Measurements from ENCODE around the gene OAS2. TPM values are rescaled to one million over a fixed set of nuclear protein-coding genes. Genes with fewer than 3 reads are reported as not detected.

Gene OAS2
- total and polyA plus RNA-seq, 10 of the 15 experiments (the other 5 are each of a cell fraction or from before 2014, with no cell fraction given) = 32.4 to 290 (median 90.2) TPM

DNA sequence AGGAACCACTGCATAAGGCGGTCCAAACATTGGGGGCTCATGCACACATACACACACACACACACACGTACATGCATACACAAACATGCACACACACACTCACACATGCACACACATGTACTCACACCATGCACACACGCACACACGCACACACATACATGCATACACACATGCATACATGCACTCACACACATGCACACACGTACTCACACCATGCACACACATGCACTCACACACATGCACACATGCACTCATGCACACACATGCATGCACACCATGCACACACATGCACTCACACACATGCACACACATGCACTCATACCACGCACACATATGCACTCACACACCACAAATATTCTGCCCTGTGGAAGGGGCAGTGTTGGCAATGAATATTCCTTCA lies 22.1 kb downstream of the OAS2 start:
- Histone ChIP-seq H3K27me3 (replicated peaks in 1 of 2; ENCODE audit: control insufficient read depth in 2 of 2, insufficient read depth in 2 of 2, low read length in 1 of 2) (no peaks in the 10 kb centered on the region), H3K9ac (ENCODE audit: control insufficient read depth, insufficient read depth, low read length) (no peak overlapping the region), H3K27ac (ENCODE audit: control insufficient read depth, insufficient read depth) (no peak overlapping the region), H3K4me3 (no peak overlapping the region), H3K4me2 (ENCODE audit: control insufficient read depth, insufficient read depth) (no peak overlapping the region), H4K20me1 (ENCODE audit: control insufficient read depth, insufficient read depth) (0 out of 2 replicates have a peak, but pooled peaks cover 4% of the 10 kb centered on the region), H3K79me2 (ENCODE audit: control insufficient read depth, insufficient read depth, low read length) (no peaks in the 10 kb centered on the region), H3K36me3 (ENCODE audit: control insufficient read depth in 2 of 2, insufficient read depth in 2 of 2, low read length in 1 of 2) (peaks cover 25 to 73% of the 10 kb centered on the region in 2 experiments), H3K9me3 (replicated peaks; ENCODE audit: control insufficient read depth, insufficient read depth, low read length) (peaks cover 14% of the 10 kb centered on the region; the same call in 2 of the 3 replicates), H2AFZ (ENCODE audit: control insufficient read depth, low read depth, low read length) (no peak overlapping the region), H3K4me1 (ENCODE audit: control insufficient read depth, insufficient read depth, low read length) (peaks cover 6% of the 10 kb centered on the region)
- DNase-seq (ENCODE audit: low read depth, low spot score) (no peak), ATAC-seq (no peak), FAIRE-seq (no peak)
- BruUV-seq (replicated peaks) = no TSS peak
- in situ Hi-C loops (cut with MboI) (no loop called here), intact Hi-C loops (cut with micrococcal nuclease; ENCODE audit: unreplicated experiment) (no loop called here)
- WGBS (ENCODE audit: insufficient coverage, insufficient replicate concordance, low lambda C conversion rate, missing lambda C conversion rate) = 97% methylated on average over 6 of the region's 6 CpGs
- ChIA-PET RAD21 (ENCODE audit: unreplicated experiment) (no interaction called here), POLR2A (no interaction called here), CTCF (interaction anchor here (1.0 to 1.7 kb wide), 2 partner anchors 7 to 24 kb away, joined by 4 to 10 read pairs; no protein-coding TSS in a partner anchor), SMC1A (ENCODE audit: uncharacterized antibody, unreplicated experiment) (interaction anchor here (0.9 to 1.3 kb wide), 2 partner anchors 16 to 22 kb away, joined by 3 read pairs; partner anchors contain the start of gene OAS2)
- TF ChIP-seq, protein P1, sequence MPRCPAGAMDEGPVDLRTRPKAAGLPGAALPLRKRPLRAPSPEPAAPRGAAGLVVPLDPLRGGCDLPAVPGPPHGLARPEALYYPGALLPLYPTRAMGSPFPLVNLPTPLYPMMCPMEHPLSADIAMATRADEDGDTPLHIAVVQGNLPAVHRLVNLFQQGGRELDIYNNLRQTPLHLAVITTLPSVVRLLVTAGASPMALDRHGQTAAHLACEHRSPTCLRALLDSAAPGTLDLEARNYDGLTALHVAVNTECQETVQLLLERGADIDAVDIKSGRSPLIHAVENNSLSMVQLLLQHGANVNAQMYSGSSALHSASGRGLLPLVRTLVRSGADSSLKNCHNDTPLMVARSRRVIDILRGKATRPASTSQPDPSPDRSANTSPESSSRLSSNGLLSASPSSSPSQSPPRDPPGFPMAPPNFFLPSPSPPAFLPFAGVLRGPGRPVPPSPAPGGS (IDR thresholded peaks at IDR 0.05; ENCODE audit: borderline replicate concordance, insufficient read depth, low read depth, low read length, poor library complexity, severe bottlenecking) = peak; percentile 67
- TF ChIP-seq, protein P2, sequence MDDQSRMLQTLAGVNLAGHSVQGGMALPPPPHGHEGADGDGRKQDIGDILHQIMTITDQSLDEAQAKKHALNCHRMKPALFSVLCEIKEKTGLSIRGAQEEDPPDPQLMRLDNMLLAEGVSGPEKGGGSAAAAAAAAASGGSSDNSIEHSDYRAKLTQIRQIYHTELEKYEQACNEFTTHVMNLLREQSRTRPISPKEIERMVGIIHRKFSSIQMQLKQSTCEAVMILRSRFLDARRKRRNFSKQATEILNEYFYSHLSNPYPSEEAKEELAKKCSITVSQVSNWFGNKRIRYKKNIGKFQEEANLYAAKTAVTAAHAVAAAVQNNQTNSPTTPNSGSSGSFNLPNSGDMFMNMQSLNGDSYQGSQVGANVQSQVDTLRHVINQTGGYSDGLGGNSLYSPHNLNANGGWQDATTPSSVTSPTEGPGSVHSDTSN (IDR thresholded peaks at IDR 0.05; ENCODE audit: insufficient replicate concordance, low read depth, low read length) = peak; percentile 13
- TF ChIP-seq HDGF (IDR thresholded peaks at IDR 0.05) (peak; percentile 59; the same call in 1 of the 2 replicates), NR2C2 (IDR thresholded peaks at IDR 0.05; ENCODE audit: borderline replicate concordance, control insufficient read depth, insufficient read length, low read depth) (peak; percentile 67), IKZF1 (conservative IDR thresholded peaks at IDR 0.05) (no peak), PAX5 (IDR thresholded peaks at IDR 0.05; ENCODE audit: borderline replicate concordance, low read depth, low read length) (no peak), SUZ12 (IDR thresholded peaks at IDR 0.05; ENCODE audit: unreplicated experiment) (no peak), TCF3 (IDR thresholded peaks at IDR 0.05; ENCODE audit: borderline replicate concordance, insufficient read depth, low read depth, low read length) (0 out of 2 replicates have a peak, but pooled peaks have one; percentile 19), NFXL1 (IDR thresholded peaks at IDR 0.05; ENCODE audit: borderline replicate concordance) (no peak), GATAD2B (conservative IDR thresholded peaks at IDR 0.05; ENCODE audit: low read depth) (no peak), NRF1 (conservative IDR thresholded peaks at IDR 0.05; ENCODE audit: low read depth, low read length) (no peak)
- TF ChIP-seq, protein P3, sequence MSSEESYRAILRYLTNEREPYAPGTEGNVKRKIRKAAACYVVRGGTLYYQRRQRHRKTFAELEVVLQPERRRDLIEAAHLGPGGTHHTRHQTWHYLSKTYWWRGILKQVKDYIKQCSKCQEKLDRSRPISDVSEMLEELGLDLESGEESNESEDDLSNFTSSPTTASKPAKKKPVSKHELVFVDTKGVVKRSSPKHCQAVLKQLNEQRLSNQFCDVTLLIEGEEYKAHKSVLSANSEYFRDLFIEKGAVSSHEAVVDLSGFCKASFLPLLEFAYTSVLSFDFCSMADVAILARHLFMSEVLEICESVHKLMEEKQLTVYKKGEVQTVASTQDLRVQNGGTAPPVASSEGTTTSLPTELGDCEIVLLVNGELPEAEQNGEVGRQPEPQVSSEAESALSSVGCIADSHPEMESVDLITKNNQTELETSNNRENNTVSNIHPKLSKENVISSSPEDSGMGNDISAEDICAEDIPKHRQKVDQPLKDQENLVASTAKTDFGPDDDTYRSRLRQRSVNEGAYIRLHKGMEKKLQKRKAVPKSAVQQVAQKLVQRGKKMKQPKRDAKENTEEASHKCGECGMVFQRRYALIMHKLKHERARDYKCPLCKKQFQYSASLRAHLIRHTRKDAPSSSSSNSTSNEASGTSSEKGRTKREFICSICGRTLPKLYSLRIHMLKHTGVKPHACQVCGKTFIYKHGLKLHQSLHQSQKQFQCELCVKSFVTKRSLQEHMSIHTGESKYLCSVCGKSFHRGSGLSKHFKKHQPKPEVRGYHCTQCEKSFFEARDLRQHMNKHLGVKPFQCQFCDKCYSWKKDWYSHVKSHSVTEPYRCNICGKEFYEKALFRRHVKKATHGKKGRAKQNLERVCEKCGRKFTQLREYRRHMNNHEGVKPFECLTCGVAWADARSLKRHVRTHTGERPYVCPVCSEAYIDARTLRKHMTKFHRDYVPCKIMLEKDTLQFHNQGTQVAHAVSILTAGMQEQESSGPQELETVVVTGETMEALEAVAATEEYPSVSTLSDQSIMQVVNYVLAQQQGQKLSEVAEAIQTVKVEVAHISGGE (CRISPR knock-in tag; IDR thresholded peaks at IDR 0.05) = no peak
- TF ChIP-seq, protein P4, sequence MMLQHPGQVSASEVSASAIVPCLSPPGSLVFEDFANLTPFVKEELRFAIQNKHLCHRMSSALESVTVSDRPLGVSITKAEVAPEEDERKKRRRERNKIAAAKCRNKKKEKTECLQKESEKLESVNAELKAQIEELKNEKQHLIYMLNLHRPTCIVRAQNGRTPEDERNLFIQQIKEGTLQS (IDR thresholded peaks at IDR 0.05; ENCODE audit: borderline replicate concordance, extremely low read depth, low read depth, low read length) = no peak
- TF ChIP-seq, protein P5, sequence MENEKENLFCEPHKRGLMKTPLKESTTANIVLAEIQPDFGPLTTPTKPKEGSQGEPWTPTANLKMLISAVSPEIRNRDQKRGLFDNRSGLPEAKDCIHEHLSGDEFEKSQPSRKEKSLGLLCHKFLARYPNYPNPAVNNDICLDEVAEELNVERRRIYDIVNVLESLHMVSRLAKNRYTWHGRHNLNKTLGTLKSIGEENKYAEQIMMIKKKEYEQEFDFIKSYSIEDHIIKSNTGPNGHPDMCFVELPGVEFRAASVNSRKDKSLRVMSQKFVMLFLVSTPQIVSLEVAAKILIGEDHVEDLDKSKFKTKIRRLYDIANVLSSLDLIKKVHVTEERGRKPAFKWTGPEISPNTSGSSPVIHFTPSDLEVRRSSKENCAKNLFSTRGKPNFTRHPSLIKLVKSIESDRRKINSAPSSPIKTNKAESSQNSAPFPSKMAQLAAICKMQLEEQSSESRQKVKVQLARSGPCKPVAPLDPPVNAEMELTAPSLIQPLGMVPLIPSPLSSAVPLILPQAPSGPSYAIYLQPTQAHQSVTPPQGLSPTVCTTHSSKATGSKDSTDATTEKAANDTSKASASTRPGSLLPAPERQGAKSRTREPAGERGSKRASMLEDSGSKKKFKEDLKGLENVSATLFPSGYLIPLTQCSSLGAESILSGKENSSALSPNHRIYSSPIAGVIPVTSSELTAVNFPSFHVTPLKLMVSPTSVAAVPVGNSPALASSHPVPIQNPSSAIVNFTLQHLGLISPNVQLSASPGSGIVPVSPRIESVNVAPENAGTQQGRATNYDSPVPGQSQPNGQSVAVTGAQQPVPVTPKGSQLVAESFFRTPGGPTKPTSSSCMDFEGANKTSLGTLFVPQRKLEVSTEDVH (IDR thresholded peaks at IDR 0.05; ENCODE audit: low read depth, partially characterized antibody) = no peak
